K562 (cell line): ENCODE measurements around the gene PNKD. TPM values are rescaled to one million over a fixed set of nuclear protein-coding genes. Genes with fewer than 3 reads are reported as not detected.

Experiments used
- ATAC-seq: fragments of 200-7000 bp; cut with Tn5 transposase; 3 replicates; pipeline ENCODE4 v1.9.1; 2020; ENCODE audit warnings: moderate library complexity
- BruUV-seq: library from RNA; stranded (reverse); fragments of 400-500 nt; replicated peaks from 2 replicates; lab custom pipeline; 2021; lab: Mats Ljungman, UMichigan
- CTCF ChIA-PET: fragments of 300-600 bp; formaldehyde crosslinking; extraction: SDS; loops from one replicate; lab custom pipeline; 2021; ENCODE audit warnings: low intra/inter-chr PET ratio; lab: Yijun Ruan, JAX
- POLR2A ChIA-PET: fragments of 300-600, 350-650 bp; sonication (Branson Sonifier 250); formaldehyde crosslinking; extraction: SDS; loops from one replicate; lab custom pipeline; 2021; ENCODE audit warnings: antibody characterized with exemption, inconsistent platforms; lab: Yijun Ruan, JAX
- DNase-seq, 4 experiments: peaks; one replicate each; pipeline versions ENCODE4 v3.0.0 to v3.0.0-alpha.2; 2011 to 2018; ENCODE audit warnings: low spot score in 3 of 4, mixed read lengths in 3 of 4; ENCODE audit errors: extremely low read depth in 1 of 4
- FAIRE-seq: peaks from 2 replicates; lab custom pipeline; 2011; peaks lifted over from hg19 to GRCh38; lab: Jason Lieb, UNC
- H2AFZ ChIP-seq: 2 replicates; pipeline ENCODE4 v1.6.0; 2011; ENCODE audit warnings: low read depth, low read length, control low read depth, inconsistent platforms
- H3K27ac ChIP-seq: fragments of 200-600 bp; 3 replicates; pipeline ENCODE4 v1.8.0; 2011; ENCODE audit warnings: low read depth, mild to moderate bottlenecking, control low read depth, inconsistent platforms, low read length, moderate library complexity, mixed read lengths; ENCODE audit errors: extremely low read depth
- H3K27me3 ChIP-seq, 2 experiments: fragments of 300-600 bp in 1 of 2; 2 replicates in 1 of 2; 3 replicates in 1 of 2; pipeline versions ENCODE4 v1.6.0 to v1.8.0; 2011; ENCODE audit warnings: inconsistent platforms in 2 of 2, low read length in 2 of 2, mild to moderate bottlenecking in 1 of 2, mixed read lengths in 1 of 2, moderate library complexity in 1 of 2; ENCODE audit not compliant: control insufficient read depth in 2 of 2, insufficient read depth in 2 of 2
- H3K36me3 ChIP-seq: fragments of 300-600 bp; 3 replicates; pipeline ENCODE4 v1.8.0; 2011; ENCODE audit warnings: mild to moderate bottlenecking, low read length, inconsistent platforms; ENCODE audit not compliant: control insufficient read depth, insufficient read depth
- H3K4me1 ChIP-seq, 2 experiments: fragments of 200-600 bp in 1 of 2; replicated peaks in 1 of 2; 2 replicates in 1 of 2; 3 replicates in 1 of 2; pipeline versions ENCODE4 v1.5.1 to v1.8.0; 2011; ENCODE audit warnings: inconsistent platforms in 2 of 2, low read length in 2 of 2, mild to moderate bottlenecking in 1 of 2, mixed read lengths in 1 of 2, moderate library complexity in 1 of 2; ENCODE audit not compliant: control insufficient read depth in 2 of 2, insufficient read depth in 2 of 2
- H3K4me2 ChIP-seq: 2 replicates; pipeline ENCODE4 v1.6.1; 2011; ENCODE audit warnings: low read length, control low read depth, inconsistent platforms, mixed read lengths; ENCODE audit not compliant: insufficient read depth
- H3K4me3 ChIP-seq: fragments of 200-600 bp; sonication (generic), shearing (Covaris generic); 2 replicates; pipeline ENCODE4 v1.5.1; 2016; ENCODE audit warnings: control low read depth, inconsistent platforms
- H3K79me2 ChIP-seq: fragments of 200-600 bp; 3 replicates; pipeline ENCODE4 v1.8.0; 2011; ENCODE audit warnings: low read length, inconsistent platforms; ENCODE audit not compliant: control insufficient read depth, insufficient read depth
- H3K9ac ChIP-seq, 2 experiments: 2 replicates each; pipeline versions ENCODE4 v1.6.0 to v1.6.1; 2011; ENCODE audit warnings: low read depth in 2 of 2, low read length in 2 of 2, control low read depth in 1 of 2, inconsistent platforms in 1 of 2, mild to moderate bottlenecking in 1 of 2, mixed read lengths in 1 of 2; ENCODE audit not compliant: insufficient read depth in 1 of 2
- H3K9me1 ChIP-seq: one replicate; pipeline ENCODE4 v1.6.0; 2011; ENCODE audit warnings: inconsistent platforms, mild to moderate bottlenecking, low read length, moderate library complexity; ENCODE audit not compliant: control insufficient read depth, insufficient read depth
- H3K9me3 ChIP-seq: replicated peaks from 2 replicates; pipeline ENCODE4 v1.5.1; 2011; ENCODE audit warnings: low read depth, low read length, inconsistent platforms; ENCODE audit not compliant: control insufficient read depth, insufficient read depth
- H4K20me1 ChIP-seq: replicated peaks from 2 replicates; pipeline ENCODE4 v1.6.1; 2011; ENCODE audit warnings: low read length, inconsistent platforms, mixed read lengths; ENCODE audit not compliant: control insufficient read depth, insufficient read depth
- ARID2 ChIP-seq: fragments of 450-650 bp; IDR thresholded peaks from 2 replicates; pipeline ENCODE4 v1.6.1; 2017; ENCODE audit warnings: antibody characterized with exemption, mild to moderate bottlenecking
- CBX8 ChIP-seq: fragments of 200-600 bp; sonication (generic); IDR thresholded peaks from 2 replicates; pipeline ENCODE4 v1.6.1; 2012; ENCODE audit warnings: borderline replicate concordance, mixed run types, low read depth, mild to moderate bottlenecking, moderate library complexity, mixed read lengths, low read length, control low read depth, inconsistent platforms; ENCODE audit not compliant: poor library complexity, severe bottlenecking; ENCODE audit errors: extremely low read depth
- CREM ChIP-seq: IDR thresholded peaks from 2 replicates; pipeline ENCODE4 v1.6.1; 2014; ENCODE audit warnings: antibody characterized with exemption, low read depth
- EP400 ChIP-seq: fragments of 450-650 bp; IDR thresholded peaks from 2 replicates; pipeline ENCODE4 v1.6.1; 2017; ENCODE audit warnings: antibody characterized with exemption, mild to moderate bottlenecking, moderate library complexity
- MXI1 ChIP-seq: IDR thresholded peaks from 2 replicates; pipeline ENCODE4 v1.6.1; 2011; ENCODE audit warnings: low read depth, mild to moderate bottlenecking, improper control_type of control experiment, low read length
- SRSF9 ChIP-seq: fragments of 200-400 bp; formaldehyde crosslinking; IDR thresholded peaks from 2 replicates; pipeline ENCODE4 v1.6.1; 2017; ENCODE audit warnings: low read depth, low read length, borderline replicate concordance
- TAF15 ChIP-seq: fragments of 200-400 bp; formaldehyde crosslinking; IDR thresholded peaks from 2 replicates; pipeline ENCODE4 v1.6.1; 2017; ENCODE audit warnings: mild to moderate bottlenecking, low read depth, low read length, moderate library complexity
- ZNF407 ChIP-seq: fragments of 450-650 bp; IDR thresholded peaks from 2 replicates; pipeline ENCODE4 v1.6.1; 2016; ENCODE audit warnings: low read depth
- ZNF41 ChIP-seq: fragments of 250-450 bp; sonication (Bioruptor Pico); conservative IDR thresholded peaks from 2 replicates; pipeline ENCODE4 v1.4.0; 2020; ENCODE audit warnings: mild to moderate bottlenecking
- WGBS: fragments of 100-300 bp; shearing (Covaris generic); methylation state at CpG from one replicate; pipeline ENCODE4 v1.1.6; 2016; ENCODE audit warnings: low coverage, mixed read lengths; ENCODE audit not compliant: insufficient coverage; ENCODE audit errors: missing lambda C conversion rate; 5-methylcytosine and 5-hydroxymethylcytosine counted together
- in situ Hi-C: fragments of 300-500 bp; cut with MboI; formaldehyde crosslinking; loops from 4 replicates; pipeline ENCODE4 v1.15.0; 2018; ENCODE audit warnings: inconsistent platforms, mixed read lengths
- intact Hi-C: fragments of 100-400 bp; cut with micrococcal nuclease; formaldehyde crosslinking; loops from 2 replicates; pipeline ENCODE4 v1.14.2; 2022
- polyA plus RNA-seq, 8 experiments: library from polyadenylated mRNA; depleted of rRNA in 4 of 8; stranded (reverse) in 5 of 8; unstranded in 3 of 8; fragments of >200 nt; fragmentation: Nextera tagmentation in 2 of 8; fragmentation: Illumina TruSeq in 1 of 8; extraction: Ambion mirVana in 2 of 8; extraction: Trizol in 1 of 8; gene quantifications; 2 replicates each; pipeline versions ENCODE4 v1.2.1 to v1.2.3, GENCODE V29; 2011 to 2014; ENCODE audit warnings: inconsistent platforms in 1 of 8, missing spikeins in 1 of 8
- total RNA-seq, 7 experiments: library from RNA; depleted of rRNA in 6 of 7; stranded (reverse); fragments of >200 nt in 6 of 7; fragmentation: Illumina TruSeq in 2 of 7; extraction: Trizol in 2 of 7; gene quantifications; 2 replicates each; pipeline versions ENCODE4 v1.2.1 to v1.2.3, GENCODE V29; 2011 to 2021; ENCODE audit warnings: low replicate concordance in 1 of 7

The PNKD gene
- total and polyA plus RNA-seq, 9 of the 15 experiments (the other 6 are each of a cell fraction or from before 2014, with no cell fraction given) = 26.0 to 105 (median 60.1) TPM

GRCh38 chr2:218260166-218260565 lies 10.2 kb upstream of the PNKD start (continued):
- TF ChIP-seq CREM = no peak
- TF ChIP-seq MXI1 = no peak
- TF ChIP-seq ARID2 = no peak

- Histone ChIP-seq H3K27ac (no peak within 1 kb of the TSS), H3K79me2 (no peaks in the 10 kb centered on the region), H3K4me2 (no peak within 1 kb of the TSS), H3K9ac (peak within 1 kb of the TSS in 1 of 2 experiments; percentile 71; a peak in 2 of 4 replicates), H3K4me3 (no peak within 1 kb of the TSS), H3K4me1 (peaks cover 3 to 13% of the 10 kb centered on the region in 2 experiments; a peak in 4 of 5 replicates), H3K27me3 (no peaks in the 10 kb centered on the region), H4K20me1 (no peaks in the 10 kb centered on the region), H2AFZ (no peak within 1 kb of the TSS), H3K36me3 (peaks cover 20% of the 10 kb centered on the region; the same call in 1 of the 3 replicates), H3K9me1 (no peaks in the 10 kb centered on the region), H3K9me3 (no peaks in the 10 kb centered on the region)
- intact Hi-C loops (no loop called here), in situ Hi-C loops (no loop called here)
- POLR2A ChIA-PET = interaction anchor here (0.7 to 1.5 kb wide), 2 partner anchors 9 to 11 kb away, joined by 3 to 5 read pairs; partner anchors contain the start of genes AAMP and PNKD
- no TSS peak for BruUV-seq
- TF ChIP-seq CBX8 (no peak), SRSF9 (no peak), TAF15 (no peak), EP400 (no peak), ZNF41 (CRISPR knock-in tag) (no peak), ZNF407 (no peak)
- CTCF ChIA-PET = no interaction called here
- no peak for FAIRE-seq
- ATAC-seq = no peak; the same call in 1 of the 3 replicates
- no peak for DNase-seq
- WGBS = 33% methylated on average over 4 of the region's 10 CpGs
These were observed 9.4 kb upstream of the PNKD start, which contains the start of gene GPBAR1 for GRCh38 chr2:218260742-218261422. Gene GPBAR1 (plus strand): TSS chr2:218261015. CDS start chr2:218262725, 1,710 bp downstream.
